HG03571 (cell line): Measurements from ENCODE around the gene STIM2.

ENCODE experiments used
- ATAC-seq: cut with Tn5 transposase; IDR thresholded peaks from one replicate; pipeline ENCODE4 v1.9.1; 2021; ENCODE audit not compliant: unreplicated experiment

The STIM2 gene

GRCh38 chr4:26899991-26900390, 39.4 kb downstream of the STIM2 start:
- no peak for ATAC-seq

GRCh38 chr4:26900765-26901164, 40.1 kb downstream of the STIM2 start:
- no peak for ATAC-seq

- no peak for ATAC-seq
These were observed 44.5 kb downstream of the STIM2 start for GRCh38 chr4:26905172-26905571.

- ATAC-seq, result no peak
These were observed 47.3 kb downstream of the STIM2 start for GRCh38 chr4:26907731-26908599.

GRCh38 chr4:26909369-26909768, 48.7 kb downstream of the STIM2 start:
- no peak for ATAC-seq

- no peak for ATAC-seq
These were observed 50.6 kb downstream of the STIM2 start for GRCh38 chr4:26911254-26911653.

GRCh38 chr4:26912069-26912468, 51.4 kb downstream of the STIM2 start:
- no peak for ATAC-seq

GRCh38 chr4:26912810-26913209, 52.2 kb downstream of the STIM2 start:
- no peak for ATAC-seq

- ATAC-seq, result no peak
These were observed 55.6 kb downstream of the STIM2 start for GRCh38 chr4:26916195-26916594.

GRCh38 chr4:26930964-26931363, 70.3 kb downstream of the STIM2 start:
- no peak for ATAC-seq

- ATAC-seq, result no peak
These were observed 70.8 kb downstream of the STIM2 start for GRCh38 chr4:26931451-26931850.

- ATAC-seq, result no peak
These were observed 71.3 kb downstream of the STIM2 start for GRCh38 chr4:26931966-26932365.

GRCh38 chr4:26935397-26935796, 74.8 kb downstream of the STIM2 start:
- no peak for ATAC-seq

GRCh38 chr4:26936284-26937065, 75.8 kb downstream of the STIM2 start:
- ATAC-seq, result no peak

GRCh38 chr4:26937139-26937538, 76.5 kb downstream of the STIM2 start:
- peak; percentile 78 for ATAC-seq

GRCh38 chr4:26937567-26937966, 76.9 kb downstream of the STIM2 start:
- no peak for ATAC-seq

- no peak for ATAC-seq
These were observed 77.9 kb downstream of the STIM2 start for GRCh38 chr4:26938516-26938915.

GRCh38 chr4:26941951-26942350, 81.3 kb downstream of the STIM2 start:
- no peak for ATAC-seq

GRCh38 chr4:26942871-26943270, 82.2 kb downstream of the STIM2 start:
- no peak for ATAC-seq

GRCh38 chr4:26943391-26943790, 82.8 kb downstream of the STIM2 start:
- no peak for ATAC-seq

- ATAC-seq, result no peak
These were observed 85.2 kb downstream of the STIM2 start for GRCh38 chr4:26945794-26946193.

- no peak for ATAC-seq
These were observed 86.7 kb downstream of the STIM2 start for GRCh38 chr4:26947318-26947717.
